GM23338 (cell line): ENCODE measurements around the gene JAK2.

ENCODE experiments used
- CREB1 ChIP-seq: fragments of 250-450 bp; sonication (Bioruptor Pico); IDR thresholded peaks from 2 replicates; pipeline ENCODE4 v1.5.0; 2020; ENCODE audit warnings: low read depth, mild to moderate bottlenecking, moderate library complexity
- CTCF ChIP-seq, 2 experiments: fragments of 200-600 bp in 1 of 2; sonication (generic) in 1 of 2; conservative IDR thresholded peaks; 2 replicates each; pipeline versions ENCODE4 v1.5.1 to v1.6.1; 2016 to 2017; ENCODE audit warnings: antibody characterized with exemption in 2 of 2, low read depth in 2 of 2, mild to moderate bottlenecking in 2 of 2, moderate library complexity in 1 of 2
- EZH2 ChIP-seq: fragments of 200-600 bp; sonication (generic); IDR thresholded peaks from one replicate; pipeline ENCODE4 v1.8.0; 2017; ENCODE audit warnings: antibody characterized with exemption, mild to moderate bottlenecking, low read depth; ENCODE audit not compliant: unreplicated experiment
- POLR2AphosphoS5 ChIP-seq: IDR thresholded peaks from 2 replicates; pipeline ENCODE4 v1.6.1; 2016; ENCODE audit warnings: antibody characterized with exemption, low read depth

GRCh38 chr9:5122116-5122515 lies 137.0 kb downstream of the JAK2 start:
- TF ChIP-seq CTCF (conservative IDR thresholded peaks at IDR 0.05; ENCODE audit: low read depth in 2 of 2) (no peak), EZH2 (no peak), CREB1 (CRISPR knock-in tag) (no peak), POLR2AphosphoS5 (no peak)
